HG03571 (cell line): ENCODE results near the gene KCTD2.
A peak's percentile ranks its signal among the peaks of the same experiment; 100 is the strongest.
"Not testable (repeated sequence)": the region's sequence is repeated elsewhere in the genome, so short reads cannot be mapped to it uniquely, and the experiment has no call there.

Experiments used
- ATAC-seq: cut with Tn5 transposase; IDR thresholded peaks from one replicate; pipeline ENCODE4 v1.9.1; 2021; ENCODE audit not compliant: unreplicated experiment

Gene KCTD2

DNA sequence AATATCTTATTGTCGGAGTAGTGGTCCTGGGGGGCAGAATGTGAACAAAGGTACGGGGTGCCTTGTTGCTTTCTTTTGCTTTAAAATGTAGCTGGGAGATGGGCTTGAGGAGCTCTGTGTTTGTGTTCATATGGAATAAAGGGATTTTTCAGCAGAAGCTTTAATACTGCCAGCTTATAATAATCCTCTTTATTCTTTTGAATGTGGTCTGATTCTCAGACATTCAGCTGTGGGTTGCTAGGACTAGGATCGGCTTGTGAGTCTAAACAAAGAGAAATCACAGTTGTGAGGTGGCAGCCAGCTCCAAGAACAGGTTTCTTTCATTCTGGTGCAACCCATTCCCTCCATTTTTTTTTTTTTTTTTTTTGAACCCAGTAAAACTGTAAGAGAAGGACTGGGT, 27.3 kb upstream of the KCTD2 start:
- no peak for ATAC-seq

DNA sequence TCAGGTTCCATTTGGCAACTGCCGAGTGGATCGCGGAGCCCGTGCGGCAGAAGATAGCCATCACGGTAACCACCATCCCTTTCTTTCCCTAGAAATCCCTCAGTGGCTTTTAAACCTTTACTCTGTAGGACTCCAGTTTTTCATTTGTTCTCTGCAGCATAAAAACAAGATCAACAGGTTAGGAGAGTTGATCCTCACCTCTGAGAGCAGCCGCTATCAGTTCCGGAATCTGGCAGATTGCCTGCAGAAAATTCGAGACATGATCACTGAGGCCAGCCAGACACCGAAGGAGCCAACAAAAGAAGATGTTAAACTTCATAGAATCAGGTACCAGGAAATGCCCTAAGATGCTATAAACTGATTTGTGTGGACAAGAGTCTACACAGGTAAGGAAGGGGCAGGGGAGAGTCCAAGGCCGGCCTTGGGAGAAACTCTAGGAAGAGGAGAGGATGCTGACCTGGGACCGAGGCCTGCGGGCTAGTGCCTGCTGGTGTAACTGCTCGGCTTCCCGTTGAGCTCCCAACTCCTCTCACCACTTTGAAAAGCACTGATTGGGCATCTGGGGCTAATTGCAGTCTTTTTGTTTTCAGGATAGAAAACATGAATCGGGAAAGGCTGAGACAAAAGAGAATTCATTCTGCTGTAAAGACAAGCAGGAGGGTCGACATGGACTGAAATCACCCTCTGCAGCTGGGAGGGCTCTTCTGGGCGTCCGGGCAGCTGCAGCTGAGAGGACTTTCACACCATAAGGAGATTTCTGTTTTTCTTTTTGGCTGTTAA, 26.5 kb upstream of the KCTD2 start:
- no peak for ATAC-seq

DNA sequence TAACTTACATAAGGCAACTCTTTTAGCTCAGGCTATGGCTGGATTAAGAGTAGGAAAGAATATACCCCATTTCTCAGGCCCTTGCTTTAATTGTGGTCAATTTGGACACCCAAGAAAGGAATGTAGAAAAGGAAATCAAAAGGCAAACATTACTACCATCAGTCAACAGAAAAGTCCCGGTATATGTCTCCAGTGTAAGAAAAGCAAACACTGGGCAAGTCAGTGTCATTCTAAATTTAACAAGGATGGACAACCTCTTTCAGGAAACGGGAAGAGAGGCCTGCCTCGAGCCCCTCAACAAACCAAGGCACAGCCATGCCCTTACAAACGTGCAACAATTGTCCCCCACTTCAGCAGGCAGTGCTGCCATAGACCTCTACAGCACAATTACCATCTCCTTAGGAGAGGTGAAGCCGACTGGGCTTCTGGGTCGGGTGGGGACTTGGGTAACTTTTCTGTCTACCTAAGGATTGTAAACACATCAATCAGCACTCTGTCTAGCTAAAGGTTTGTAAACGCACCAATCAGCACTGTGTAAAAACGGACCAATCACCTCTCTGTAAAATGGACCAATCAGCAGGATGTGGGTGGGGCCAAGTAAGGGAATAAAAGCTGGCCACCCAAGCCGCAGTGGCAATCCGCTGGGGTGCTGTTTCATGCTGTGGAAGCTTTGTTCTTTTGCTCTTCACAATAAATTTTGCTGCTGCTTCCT, 22.2 kb upstream of the KCTD2 start:
- ATAC-seq: no peak

DNA sequence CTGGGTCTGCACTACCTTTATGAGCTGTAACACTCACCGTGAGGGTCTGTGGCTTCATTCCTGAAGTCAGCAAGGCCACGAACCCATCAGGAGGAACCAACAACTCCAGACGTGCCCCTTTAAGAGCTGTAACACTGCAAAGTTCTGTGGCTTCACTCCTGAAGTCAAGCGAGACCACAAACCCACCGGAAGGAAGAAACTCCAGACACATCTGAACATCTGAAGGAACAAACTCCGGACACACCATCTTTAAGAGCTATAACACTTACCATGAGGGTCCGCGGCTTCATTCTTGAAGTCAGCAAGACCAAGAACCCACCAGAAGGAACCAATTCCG, 21.7 kb upstream of the KCTD2 start:
- not testable (repeated sequence) for ATAC-seq

DNA sequence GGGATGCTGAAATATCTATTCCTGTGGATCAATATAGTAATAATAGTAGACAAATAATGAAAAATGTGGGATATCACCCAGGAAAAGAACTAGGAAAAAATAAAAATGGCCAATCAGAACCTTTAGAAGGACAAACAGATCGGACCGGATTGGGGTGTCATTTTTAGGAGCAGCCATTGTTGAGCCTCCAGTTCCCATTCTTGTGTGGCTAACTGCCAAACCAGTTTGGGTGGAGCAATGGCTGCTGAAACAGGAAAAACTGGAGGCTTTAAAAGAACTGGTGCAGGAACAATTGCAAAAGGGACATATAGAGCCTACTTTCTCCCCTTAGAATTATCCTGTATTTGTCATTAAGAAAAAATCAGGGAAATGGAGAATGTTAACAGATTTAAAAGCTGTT, 20.4 kb upstream of the KCTD2 start:
- ATAC-seq: not testable (repeated sequence)

DNA sequence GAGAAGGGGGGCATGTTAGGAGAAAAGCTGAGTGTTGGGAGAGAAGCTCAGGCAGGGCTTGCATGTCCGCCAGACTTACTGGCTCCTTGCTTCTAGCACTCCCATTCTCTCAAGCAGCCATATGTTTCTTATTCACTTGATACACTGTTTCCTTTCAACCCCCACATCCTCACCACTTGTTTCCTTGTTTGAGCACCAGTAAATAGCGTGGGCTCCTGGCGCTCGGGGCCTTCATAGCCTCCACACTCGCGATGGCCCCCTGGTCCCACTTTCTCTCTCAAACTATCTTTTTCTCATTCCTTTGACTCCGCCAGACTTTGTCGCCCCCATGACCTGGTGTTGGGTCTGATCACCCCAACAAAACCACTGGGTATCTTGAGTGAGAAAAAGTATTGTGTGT, 16.9 kb upstream of the KCTD2 start:
- no peak for ATAC-seq

DNA sequence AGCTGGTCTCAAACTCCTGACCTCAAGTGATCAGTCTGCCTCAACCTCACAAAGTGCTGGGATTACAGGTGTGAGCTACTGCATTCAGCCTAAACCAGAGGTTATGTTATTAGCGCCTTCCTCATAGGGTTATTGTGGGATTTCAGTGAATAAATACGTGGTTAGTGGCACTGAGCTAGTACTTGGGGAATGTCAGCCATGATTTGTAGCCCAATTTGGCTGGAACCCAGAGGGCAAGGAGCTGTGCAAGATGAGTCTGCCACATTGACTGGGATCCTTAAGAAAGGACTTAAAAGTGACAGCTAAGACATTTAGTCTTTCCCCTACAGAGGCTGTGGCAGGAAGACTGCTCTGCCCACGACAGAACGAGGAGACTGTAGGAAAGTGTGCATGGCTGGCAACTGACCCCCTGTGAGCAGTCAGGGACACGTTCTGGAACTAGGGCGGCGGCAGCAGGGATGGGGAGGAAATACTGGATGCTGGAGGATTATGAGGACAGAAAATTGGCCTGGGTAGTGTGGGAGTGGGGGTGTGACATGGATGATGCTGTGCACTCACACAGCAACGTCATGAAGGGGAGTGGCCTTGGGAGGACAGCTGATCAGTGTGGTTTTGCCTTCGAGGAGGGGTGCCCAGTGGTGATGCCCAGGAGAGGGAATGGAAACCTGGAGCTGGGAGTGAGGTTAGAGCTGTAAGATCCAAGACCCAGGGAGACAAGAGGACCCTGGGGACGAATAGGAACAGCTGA, 14.9 kb upstream of the KCTD2 start:
- no peak for ATAC-seq

DNA sequence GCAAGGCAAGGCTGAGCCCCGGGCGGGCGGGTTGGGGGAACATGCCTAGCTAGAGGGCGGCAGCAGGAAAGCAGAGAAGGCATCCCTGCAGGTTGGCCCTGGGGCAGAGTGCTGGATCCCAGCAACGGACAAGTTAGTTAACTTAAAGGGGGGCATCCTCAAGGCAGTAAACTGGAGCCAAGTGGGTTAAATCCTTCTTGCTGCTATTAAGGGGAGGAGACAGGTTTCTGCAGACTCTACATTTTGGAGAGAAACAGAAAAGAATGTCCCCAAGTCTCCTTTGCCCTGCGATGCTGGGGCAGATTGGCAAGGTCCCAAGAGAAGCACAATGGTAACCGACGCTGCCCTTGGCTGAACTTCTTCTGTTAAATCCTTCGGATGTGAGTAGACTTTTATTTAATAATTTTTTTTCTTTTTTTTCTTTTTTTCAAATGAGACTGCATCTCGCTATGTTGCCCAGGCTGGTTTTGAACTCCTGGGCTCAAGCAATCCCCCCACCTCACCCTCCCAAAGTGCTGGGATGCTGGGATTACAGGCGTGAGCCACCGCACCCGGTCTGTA, 14.2 kb upstream of the KCTD2 start:
- no peak for ATAC-seq

DNA sequence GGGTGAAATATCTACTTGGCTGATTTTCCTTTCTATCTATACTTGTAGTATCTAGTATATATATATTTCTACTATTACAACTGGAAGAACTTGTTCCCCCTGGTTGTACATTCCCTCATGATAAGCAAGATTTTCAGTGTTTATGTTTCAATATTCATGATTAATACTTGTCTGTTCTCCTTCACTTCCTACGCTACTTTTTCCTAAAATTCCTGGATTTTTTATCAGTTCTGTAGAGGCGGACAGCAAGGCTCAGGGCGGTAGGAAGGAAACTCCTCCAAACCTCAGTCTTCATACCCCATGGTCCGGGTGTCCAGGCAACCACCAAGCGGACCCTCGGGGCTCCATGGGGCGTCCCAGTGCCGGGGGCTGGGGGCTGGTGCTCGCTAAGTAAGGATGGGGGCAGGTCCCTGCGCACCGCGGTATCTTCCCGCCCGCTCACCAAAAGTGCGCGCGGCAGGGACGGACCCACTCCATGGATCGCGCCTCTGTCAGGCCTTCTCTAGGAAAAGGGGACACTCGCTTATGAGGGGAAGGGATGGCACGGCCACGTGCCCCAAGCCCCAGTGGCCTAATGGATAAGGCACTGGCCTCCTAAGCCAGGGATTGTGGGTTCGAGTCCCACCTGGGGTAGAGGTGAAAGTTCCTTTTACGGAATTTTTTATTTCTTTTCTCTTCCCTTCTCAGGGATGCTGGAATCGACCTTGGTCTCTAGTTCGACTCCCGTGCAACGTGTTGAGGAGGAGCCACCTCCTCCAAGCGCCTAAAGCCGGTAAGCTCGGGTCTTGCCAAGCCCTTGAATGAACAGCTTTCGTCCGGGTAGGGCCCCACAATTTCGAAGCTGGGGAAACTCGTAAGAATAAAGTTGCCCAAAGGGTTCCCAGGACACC, 13.4 kb upstream of the KCTD2 start:
- ATAC-seq: peak; percentile 36

DNA sequence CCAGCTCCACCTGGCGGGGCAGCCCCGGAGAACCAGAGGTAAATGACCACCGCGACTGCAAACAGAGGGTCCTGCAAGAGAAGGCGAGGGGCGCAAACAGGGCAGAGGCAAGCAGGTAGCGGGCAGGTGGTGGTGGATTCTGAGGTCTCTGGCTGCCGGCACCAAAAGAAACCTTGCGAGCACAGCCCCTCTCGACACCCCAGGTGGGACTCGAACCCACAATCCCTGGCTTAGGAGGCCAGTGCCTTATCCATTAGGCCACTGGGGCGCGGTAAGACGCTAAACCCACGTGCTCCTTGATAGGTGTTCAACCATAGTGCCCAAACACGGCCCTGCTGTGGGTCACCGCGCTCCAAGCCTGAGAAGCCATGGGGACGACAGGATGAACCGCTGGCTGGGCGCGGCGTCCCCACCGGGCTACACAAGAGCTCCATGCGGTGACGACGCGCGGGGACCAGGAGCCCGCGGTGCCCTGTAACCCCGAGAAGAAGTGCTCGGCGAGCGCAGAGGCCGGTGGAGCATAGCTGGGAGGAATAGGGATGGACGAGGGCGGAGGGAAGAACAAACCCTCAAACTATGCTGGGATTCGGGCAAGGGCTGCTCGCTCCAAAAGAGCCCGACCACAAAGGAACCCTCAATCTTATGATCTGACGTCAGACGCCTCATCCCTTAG, 12.7 kb upstream of the KCTD2 start:
- ATAC-seq: peak; percentile 52

DNA sequence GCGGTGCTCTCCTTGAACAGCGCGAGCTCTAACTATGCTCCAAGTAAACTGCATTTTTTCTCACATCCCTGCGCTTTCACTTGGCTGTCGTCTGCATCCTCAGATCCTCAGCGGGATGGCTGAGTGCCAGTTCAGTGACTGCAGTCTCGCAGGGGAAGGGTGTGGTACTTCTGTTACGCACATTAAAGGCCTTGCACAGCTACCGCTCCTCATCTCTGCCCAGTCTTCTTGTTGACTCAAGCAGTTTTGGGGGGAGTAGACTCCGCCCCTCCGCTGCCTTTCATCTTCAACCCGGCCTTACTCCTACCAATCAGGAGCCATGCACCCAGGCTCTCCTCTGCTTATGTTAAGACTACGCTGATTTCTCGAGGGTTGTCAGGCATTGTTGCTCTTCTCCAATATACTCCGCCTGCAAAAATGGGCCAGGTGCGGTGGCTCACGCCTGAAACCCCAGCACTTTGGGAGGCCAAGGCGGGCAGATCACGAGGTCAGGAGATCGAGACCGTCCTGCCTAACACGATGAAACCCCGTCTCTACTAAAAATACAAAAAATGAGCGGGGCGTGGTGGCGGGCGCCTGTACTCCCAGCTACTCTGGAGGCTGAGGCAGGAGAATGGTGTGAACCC, 10.3 kb upstream of the KCTD2 start:
- no peak for ATAC-seq

DNA sequence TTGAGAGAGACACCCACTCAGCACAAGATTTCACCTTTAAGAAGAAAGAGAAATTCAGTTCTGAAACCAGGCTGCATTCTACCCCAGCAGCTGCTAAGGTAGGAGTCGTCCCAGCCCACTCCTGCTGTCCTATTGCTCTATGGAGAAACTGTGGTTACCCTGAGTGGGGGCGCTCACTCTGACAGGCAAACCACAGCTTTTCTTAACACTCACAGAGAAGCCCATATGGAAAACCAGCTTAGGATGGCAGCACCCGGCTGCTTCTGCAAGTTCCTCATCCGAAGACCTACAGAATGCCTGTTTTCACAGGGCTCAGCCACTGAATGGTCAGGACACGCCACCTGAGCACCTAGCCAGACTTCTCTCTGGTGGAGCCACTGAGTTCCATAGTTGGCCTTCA, 7.8 kb upstream of the KCTD2 start:
- no peak for ATAC-seq

DNA sequence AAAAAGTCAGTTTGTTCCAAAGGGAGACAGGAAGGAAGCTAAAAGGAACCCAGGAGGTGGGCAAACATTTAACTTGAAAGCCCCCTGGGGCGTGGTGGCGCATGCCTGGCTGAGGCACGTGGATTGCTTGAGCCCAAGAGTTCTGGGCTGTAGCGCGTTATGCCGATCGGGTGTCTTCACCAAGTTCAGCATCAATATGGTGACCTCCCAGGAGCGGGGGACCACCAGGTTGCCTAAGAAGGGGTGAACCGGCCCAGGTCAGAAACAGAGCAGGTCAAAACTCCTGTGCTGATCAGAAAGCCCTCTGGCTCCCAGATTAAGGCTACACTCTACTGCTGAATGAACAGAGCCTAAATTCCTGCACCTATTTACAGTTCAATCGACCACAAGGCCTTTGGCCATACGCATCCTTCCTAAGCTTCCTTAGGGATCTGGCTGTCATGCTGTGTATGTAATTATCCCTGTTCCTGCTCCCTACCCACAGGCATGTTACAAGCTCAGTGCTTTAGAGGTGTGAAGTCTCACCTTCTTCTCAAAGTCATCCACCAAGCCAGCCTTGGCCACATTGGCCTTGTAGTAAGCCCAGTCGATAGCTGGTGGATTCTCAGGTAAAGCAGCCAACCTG, 5.3 kb upstream of the KCTD2 start:
- ATAC-seq: no peak

DNA sequence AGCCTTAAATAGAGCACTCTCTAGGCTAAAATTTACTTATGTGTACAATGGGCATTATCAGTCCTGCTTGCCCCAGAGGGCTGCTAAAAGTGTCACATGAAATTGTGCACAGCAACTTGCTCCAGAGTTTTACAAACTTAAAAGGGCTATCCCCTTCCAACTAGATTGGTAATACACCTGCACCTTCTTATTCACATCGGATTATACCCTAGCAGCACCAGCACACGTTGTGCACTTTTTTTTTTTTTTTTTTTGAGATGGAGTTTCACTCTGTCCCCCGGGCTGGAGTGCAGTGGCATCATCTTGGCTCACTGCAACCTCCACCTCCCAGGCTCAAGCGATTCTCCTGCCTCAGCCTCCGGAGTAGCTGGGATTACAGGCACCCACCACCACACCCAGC, 3.2 kb upstream of the KCTD2 start:
- not testable (repeated sequence) for ATAC-seq

DNA sequence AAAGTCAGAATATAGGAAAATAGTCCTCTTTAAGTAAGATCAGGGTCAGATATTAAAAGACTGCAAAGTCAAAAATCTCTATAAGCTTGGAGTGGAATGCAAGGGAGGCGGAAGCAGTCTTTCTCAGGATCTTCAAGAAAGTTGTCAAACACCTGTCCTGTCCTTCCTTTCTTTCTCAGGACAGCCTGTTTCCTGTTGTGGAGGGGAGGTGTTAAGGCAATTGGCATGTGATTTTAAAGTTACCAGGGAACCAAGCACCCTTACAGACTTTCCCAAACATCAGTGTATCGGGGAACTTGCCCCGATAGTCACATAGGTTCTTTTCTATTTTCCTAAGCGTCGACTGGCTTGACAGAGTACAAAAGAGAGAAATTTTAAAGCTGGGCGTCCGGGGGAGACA, 2.3 kb upstream of the KCTD2 start:
- no peak for ATAC-seq

DNA sequence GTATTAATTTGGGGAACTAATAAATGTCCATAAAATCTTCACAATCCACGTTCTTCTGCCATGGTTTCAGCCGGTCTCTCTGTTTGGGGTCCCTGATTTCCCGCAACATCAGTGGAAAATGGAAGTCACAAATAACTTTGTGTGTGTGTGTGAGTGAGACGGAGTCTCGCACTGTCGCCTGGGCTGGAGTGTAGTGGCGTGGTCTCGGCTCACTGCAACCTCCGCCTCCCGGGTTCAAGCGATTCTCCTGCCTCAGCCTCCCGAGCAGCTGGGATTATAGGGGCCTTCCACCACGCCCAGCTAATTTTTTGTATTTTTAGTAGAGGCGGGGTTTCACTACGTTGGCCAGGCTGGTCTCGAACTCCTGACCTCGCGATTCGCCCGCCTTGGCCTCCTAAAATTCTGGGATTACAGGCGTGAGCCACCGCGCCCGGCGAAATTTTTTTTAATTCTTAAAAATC, 1.0 kb upstream of the KCTD2 start:
- ATAC-seq: not testable (repeated sequence)

DNA sequence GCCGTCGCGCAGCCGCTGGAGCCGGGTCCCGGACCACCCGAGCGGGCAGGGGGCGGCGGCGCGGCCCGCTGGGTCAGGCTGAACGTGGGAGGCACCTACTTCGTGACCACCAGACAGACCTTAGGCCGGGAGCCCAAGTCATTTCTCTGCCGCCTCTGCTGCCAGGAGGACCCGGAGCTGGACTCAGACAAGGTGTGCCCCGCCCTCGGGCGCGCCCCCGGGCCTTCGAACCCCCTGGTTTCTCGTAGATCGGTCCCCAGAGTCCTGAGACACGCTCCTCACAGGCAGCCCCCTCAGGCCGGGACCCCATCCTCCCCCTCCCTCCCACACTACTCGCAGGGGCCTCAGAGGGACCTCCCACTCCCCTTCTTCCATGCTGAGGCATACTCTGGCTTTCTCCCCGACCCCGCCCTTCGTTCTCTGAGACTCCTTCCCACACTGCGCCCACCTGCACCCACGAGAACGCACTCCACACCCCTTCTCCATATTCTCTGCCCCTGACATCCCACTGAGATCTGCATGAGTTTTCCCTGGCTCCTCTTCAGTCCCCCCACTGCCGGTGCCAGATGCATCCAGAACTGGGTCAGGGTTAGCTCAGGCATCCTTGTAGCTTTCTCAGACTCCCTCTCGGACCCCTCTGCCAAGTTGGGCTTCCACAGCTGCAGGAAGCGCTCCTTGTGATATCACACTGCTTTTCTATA, 523 bp downstream of the KCTD2 start:
- peak; percentile 4 for ATAC-seq

DNA sequence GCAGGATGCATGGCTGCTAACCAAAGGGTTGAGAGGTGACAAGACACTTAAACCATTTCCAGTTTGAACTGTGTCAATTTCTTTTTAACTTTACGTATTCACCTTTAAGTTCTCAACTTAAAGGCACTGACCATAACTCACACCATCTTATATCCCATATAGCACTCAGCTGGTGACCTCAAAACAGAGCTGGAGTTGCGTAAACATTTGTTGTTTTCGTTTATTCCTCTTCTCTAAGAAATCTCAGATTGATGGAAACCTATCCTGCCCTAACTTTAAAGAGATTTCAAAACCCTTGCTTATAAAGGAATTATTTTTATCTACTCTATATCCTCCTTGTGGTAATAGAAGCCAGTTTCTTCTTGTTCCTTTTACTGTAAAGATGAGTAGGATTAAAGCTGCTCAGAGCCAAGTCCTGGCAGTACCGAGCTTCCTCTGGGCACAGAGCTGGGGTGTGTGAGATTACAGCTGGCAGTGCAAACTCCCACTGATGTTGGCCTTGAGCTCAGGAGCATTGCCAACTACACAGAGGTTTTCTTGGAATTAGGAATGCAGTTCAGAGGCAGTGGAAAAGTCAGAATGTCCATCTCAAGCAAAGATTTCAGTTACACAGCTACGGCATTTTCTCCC, 1.3 kb downstream of the KCTD2 start:
- ATAC-seq: no peak
